Measurements from ENCODE around the gene HS3ST6.
A peak's percentile ranks its signal among the peaks of the same experiment; 100 is the strongest.
"Not testable (repeated sequence)": the region's sequence is repeated elsewhere in the genome, so short reads cannot be mapped to it uniquely, and the experiment has no call there.

Gene HS3ST6

DNA sequence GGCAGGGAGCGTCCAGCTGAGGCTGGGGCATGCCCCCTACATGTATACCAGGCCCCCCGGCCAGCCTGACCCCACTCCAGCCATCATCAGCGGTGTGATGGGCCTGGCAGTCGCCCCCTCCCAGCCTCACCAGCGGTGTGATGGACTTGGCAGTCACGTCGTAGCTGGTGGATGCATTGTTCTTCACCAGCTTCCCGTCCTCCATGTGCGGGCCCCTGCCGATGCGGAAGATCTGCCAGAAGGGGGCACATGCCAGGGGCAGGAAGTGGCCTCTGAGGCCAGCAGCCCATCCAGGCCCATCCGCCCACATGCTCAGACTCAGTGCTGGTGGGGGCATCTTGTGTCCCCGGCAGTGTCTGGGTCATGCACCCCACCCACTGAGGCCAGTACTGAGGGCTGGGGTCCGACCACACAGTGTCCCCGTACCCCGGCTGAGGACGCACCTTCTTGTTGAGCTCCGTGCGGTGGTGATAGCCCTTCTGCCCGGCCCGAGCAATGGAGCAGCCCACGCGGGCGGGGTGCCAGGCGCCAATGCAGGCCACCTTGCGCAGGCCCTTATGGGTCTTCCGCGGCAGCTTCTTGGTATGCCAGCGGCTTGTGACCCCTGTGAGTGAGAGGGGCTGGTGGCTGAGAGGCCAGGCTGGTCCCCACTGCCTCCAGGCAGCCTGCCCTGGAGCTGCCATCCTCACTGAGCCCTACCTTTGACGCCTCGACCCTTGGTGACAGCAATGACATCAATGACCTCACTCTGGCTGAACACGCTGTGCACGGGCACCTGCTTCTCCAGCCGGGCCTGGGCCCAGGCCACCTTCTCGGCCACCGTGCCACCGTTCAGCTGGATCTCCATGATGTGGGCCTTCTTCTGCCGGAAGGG lies 28.5 kb upstream of the HS3ST6 start:
- DNase-seq: no peak

DNA sequence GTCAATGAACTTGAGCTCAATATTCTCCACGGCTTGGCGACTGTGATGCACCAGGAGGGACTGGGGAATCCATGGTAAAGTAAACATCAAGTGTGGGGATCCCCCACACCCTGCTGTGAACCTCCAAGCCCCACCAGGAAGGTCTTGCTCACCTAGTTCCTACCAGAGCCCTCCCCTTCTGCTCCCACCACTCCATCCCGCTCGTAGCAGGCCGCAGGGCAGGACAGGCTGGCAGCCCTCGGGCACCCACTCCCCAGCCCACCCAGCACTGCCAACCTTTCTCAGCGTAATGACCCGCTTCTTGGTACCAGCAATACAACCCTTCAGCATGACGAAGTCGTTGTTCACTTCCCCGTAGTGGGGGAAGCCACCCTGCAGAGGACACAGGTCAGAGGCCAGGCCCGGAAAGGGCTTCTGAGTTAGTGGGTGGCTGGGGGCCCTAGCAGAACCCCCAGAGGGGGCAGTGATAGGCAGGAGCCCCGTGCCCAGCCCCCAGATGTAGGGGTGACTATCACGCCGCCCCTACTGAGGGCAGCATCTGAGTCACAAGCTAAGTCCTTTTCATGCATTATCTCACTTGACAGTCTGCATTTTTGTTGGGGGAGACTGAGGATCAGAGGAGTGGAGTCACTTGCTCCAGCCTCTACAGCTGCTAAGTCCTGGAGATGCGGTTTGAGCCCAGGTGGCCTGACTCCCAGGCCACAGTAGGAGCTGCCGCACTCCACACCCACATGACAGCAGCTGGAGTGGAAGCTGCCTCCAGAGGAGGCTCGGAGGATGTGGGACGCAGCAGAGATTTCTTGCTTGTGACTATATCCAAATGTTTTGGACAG lies 27.6 kb upstream of the HS3ST6 start:
- DNase-seq: no peak

DNA sequence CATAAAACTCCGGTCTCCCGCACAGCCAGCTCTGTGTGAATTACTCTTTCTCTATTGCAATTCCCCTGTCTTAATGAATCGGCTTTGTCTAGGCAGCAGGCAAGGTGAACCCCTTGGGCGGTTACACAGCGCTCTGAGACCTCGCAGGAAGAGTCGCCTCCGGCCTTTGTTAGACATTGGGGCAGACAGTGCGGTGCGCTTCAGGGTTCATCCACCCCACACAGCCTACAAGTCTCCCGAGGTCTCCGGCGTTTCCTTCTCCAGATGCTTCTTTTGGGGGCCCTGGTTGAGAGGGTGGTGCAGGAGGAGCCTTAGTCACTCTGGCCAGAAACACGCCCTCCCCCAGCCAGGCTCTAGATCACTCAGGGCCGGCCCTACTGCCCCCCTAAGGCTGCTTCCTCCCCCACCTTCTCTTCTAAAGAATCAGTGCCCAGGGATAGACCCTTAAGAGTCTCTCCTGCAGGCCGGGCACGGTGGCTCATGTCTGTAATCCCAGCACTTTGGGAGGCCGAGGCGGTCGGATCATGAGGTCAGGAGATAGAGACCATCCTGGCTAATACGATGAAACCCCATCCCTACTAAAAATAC lies 26.5 kb upstream of the HS3ST6 start:
- no peak for DNase-seq

DNA sequence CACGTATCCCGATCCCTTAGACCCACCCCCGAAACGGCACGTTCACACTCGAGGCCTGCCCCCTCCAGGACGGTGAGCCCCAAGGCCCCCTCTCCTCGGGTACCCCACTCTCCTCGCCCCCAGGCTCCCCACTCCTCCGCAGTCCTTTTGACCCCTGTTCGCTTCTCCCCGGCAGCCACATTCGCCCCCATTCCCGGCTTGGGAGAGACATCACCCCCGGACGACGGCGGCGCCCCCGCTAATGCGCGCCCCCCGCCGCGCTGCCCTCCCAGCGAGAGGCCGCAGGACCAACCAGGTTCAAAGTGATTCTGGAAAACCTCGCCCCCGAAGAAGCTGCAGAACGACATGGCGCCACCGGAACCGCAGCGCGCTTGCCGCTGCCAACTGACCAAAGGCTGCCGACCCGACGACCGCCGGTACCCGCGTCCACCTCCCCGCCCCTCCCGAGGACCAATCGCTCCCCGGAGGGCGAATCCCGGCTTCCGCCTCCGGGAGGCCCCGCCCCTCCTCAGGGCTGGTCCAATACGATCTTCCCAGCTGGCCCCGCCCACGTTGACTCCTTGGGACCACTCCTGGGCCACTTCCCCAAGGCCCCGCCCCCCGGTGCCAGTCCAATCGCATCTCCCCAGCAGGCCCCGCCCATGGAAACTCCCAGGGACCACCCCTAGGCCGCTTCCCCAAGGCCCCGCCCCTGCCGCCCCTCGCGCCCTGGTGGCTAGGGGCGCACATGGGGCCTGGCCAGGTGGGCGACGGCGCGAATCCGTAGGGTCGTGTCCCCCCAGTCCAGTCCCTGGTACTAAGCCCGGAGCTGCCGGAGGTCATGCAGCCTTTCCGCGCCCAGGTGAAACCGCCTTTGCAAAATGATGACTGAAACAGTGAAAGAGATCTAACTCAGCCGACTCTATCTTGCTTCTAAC lies 24.9 kb upstream of the HS3ST6 start, which contains the start of gene MSRB1:
Gene MSRB1 (minus strand): TSS at position 390 of the 917 bp plus-strand sequence. CDS start 43 bp downstream, at position 347.
- peak; percentile 100 for DNase-seq

DNA sequence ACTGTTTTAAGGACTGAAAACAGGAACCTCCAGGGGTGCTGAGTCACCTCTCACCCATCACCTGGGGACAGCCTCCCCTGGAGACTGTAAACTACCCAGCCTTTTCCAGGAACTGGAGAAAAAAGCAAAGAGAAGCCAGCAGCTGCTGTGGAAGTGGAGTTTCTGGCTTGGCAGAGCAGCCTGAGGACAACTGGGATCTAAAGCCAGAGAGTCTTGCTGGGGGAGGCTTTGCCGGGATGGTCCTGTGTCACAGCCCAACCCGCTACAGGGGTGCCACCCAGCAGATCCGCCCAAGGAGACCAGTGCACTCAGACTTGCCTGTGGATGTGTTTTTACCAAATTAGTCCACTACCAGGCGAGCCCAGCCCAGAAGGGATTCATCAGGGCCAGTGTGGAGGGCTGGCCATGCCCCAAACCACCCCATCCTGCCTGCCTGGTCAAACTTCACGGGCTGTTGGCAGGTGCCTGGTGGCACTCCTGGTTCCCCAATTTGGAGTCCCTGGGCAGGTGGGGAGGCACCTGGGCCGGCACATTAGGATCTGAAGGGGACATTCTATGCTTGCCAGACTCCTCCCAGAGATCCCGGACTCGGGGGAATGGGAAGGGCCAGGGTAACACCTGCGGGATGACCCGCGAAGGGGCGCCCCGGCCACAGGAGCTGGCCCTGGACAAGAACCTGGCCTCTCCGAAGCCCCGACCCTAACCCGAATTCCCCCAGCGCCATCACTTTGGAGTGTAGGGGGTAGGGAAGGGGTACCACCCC lies 24.0 kb upstream of the HS3ST6 start:
- DNase-seq: peak; percentile 28

DNA sequence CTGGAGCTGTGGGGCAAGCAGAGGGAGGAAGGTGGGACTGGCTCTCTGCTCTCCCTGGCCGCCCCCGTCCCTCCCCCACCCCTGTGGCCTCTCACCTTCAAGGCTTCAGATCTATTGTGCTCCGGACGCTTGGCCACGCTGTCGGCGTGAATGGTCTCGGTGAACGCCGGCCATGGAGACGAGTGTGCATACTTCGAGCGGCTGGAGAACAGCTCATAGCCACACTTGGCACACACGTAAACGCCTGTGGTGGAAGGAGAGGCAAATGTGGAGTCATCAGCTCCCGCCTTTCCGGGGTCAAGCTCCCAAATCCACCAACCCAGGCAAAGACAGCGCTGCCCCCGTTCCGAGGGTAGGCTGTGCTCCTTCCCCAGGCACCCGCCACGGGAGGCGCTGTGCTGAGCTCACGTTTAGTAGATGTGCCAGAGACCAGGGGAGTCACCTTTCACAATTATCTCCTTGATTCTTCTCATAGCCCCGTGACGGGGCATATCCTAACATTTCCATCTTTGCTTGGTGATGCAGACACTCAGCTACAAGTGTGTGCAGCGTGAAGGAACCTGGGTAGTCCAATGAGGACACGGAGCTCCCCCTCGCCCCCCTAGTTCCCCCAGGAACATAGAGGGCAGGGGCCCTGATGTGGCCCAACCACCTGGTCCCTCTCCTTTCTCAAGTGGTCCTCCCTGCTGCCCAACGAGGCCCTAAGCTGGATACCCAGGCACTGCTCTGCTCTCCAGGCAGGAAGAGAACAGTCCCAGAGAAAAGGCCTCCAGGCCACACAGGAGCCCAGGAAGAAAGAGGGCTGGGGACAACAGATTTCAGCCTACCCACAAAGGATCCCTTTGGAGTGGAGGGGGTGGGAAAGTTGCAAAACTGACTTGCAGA lies 23.2 kb upstream of the HS3ST6 start:
- no peak for DNase-seq

DNA sequence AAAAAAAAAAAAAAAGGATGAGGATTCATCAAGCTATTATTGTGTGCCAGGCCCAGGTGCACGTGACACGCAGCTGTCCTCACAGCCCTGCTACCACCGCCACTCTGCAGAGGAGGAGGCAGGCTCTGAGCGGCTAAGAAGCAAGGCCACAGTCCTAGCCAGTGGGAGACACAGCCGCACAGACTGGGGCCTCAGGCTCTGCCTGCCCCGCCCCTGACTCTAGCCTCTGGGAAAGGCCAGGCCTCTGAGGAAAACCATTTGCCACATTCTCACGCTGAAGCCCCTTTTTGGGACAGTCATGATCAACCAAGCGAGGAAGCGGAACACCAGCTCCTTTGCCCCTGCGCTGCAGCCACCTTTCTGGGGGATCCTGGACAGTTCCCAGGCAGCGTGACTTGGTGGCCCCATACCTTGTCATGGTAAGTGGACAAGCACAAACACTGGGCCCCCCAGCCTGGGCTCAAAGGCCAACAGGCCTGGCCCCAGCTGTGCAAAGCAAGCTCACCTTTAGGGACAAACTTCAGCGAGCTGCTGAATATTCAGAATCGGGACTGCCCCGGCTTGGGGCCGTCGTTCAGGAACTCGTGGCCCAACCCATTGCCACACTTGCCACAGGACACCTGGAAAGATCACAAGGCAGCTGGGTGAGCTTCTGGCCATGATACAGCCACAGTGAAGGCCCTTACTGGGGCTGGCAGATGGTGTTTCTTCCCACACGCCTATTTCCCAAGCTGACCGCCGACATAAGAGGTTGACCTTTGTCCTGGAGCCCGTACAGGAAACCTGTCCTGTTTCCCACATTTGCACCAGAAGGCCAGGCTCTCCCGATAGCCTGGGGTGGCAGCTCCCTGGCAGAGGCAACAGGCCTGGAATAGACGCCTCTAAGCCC lies 22.3 kb upstream of the HS3ST6 start:
- DNase-seq: no peak

DNA sequence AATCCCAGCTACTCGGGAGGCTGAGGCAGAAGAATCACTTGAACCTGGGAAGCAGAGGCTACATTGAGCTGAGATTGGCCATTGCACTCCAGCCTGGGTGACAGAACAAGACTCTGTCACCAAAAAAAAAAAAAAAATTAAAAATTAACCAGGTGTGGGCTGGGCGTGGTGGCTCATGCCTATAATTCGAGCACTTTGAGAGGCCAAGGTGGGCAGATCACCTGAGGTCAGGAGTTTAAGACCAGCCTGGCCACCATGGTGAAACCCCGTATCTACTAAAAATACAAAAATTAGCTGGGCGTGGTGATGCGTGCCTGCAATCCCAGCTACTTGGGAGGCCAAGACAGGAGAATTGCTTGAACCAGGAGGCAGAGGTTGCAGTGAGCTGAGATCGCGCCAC lies 21.6 kb upstream of the HS3ST6 start:
- not testable (repeated sequence) for DNase-seq

DNA sequence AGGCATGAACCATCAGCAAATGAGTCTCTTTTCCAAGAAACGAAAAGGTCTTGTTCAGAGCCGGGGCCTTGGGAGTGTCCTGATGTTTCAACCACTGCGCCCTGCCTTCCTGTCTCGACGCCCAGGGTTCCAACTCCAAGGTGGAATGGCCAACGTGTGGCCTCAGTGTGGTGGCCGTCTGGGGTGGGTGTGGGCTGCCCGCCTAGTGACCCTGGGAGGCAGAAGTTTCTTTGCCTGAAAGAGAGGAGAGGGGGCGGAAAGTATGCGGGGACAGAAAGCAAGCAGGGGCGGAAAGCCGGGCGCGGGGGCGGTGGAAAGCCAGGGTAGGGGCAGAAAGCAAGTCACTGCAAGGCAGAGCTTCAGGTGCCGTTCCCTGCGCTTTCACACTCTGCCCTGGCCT lies 20.7 kb upstream of the HS3ST6 start:
- no peak for DNase-seq

DNA sequence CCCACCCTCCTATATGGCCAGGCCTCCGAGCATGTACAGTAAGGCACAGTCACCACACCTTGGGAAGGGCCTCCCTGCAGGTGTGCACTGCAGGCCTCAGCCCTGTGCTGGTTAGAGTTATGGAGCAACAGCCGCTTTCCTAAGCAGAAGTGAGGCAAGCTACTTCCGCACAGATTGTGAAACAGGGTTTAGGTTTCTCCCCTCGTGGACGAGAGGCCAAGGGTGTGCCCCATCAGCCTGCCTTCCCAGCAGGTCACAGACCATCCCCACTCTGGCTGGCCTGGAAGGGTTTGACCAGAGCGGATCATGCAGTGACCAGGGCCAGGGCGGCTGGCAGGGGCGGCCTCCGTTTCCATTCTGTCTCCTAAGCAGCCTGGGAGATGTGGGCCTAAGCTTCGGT lies 20.1 kb upstream of the HS3ST6 start:
- no peak for DNase-seq

DNA sequence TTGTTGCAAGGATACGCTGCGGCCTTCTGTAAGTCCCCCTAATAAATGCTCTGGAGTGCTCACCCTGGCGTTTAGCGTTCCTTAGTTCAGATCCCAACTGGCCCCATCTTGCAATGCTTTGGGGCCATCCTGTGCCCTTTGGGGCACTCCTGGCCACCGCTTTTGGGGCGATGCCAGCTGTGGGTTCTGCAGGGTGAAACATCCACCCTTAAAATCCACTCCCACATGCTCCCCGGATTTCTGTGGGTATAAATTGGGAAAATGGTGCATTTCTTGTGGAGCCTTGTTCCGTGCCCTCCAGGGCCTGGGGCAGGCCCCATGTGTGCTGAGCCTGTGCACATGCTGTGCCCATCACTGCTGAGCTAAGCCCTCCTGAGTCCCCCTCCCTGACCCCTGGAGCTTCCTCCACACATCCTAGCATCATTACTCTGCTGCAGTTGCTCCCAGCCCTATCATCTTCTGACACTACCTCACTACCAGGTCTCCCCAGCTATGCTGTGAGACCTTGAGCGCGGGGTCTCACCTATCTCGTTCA lies 18.8 kb upstream of the HS3ST6 start:
- no peak for DNase-seq

DNA sequence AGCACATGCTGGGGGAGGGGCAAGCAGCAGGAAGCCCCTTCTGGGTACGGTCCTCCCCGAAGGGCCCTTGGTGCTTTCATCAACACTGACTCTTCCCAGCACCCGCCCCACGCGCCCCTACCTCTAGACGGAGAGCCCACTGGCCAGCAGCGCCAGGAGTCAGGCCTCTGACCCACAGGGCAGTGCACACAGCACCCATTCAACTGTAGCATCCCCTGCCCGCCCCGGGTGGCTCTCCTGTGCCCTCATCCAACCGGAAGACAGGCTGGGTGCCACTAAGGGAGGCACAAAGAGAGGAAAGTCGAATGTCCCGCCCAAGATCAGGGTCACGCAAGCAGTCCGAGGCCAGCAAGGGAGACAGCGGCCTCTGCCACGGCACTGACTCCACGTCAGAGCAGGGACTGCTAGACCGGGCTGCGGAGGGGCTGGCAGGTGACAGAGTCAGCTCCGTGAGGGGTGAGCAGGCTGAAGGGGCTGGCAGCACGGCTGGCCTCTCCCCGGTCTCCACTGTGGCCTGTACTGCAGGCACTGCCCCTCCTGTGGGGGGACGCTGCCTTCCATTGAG lies 15.0 kb upstream of the HS3ST6 start:
- DNase-seq: no peak

DNA sequence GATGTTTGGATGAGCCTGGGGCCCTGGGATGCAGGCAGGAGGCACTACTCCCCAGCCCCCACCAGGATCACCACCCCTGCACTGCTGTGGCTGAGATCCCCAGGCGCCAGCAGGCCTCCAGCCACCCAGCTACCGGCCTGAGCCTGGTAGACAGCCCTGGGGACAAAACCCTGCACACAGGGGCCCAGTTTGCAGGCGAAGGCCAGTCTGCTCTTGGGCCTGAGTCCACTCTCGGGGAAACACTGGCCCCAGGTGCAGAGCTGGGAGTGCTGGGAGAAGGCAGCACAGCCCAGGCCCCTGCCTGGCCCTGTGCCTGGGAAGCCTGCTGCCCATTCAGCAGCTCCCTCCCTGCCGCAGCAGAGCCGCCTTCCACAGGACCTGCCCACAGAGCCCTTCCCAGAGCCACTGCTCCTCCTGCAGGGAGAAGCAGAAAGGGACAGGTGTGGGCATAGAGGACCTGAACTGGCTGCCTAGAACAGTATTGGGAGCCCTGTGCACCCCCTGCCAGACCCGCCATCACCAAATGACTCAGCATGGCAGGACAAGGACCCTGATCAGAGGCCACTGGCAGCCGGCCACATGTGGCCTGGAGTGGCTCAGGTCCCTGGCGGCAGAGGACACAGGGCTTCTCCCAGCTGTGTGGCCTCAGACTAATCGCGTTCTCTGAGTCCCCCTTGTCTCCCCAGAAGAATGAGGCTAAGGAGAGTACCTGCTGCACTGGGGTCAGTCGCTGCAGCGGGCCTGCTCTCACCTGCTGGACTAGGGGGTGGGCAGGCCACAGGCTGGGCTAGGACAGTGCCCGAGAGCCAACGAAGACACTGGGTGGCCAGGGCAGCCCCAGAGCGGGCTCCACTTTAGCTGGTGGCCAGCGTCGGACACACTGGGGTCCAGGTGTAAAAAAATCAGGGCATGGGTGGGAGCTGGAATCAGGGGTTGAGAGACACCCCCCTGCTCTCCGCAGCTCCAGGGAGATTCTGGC lies 14.1 kb upstream of the HS3ST6 start:
- peak; percentile 76 for DNase-seq

DNA sequence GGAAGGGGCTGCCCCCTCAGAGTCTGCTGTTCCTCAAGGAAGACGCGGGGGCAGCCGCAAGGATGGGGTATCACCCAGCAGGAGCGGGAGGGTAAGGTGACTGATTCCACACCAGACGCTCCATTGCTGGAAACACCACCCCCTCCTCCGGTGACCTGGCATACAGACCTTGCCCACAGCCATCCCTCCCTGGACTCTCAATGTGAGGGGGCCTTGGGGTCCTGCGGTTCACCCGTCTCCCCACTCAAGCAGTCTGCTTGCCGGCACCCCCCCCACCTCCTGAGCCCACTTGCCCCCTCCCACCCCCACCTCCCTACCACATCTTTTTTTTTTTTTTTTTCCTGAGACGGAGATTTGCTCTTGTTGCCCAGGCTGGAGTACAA lies 12.1 kb upstream of the HS3ST6 start:
- no peak for DNase-seq

DNA sequence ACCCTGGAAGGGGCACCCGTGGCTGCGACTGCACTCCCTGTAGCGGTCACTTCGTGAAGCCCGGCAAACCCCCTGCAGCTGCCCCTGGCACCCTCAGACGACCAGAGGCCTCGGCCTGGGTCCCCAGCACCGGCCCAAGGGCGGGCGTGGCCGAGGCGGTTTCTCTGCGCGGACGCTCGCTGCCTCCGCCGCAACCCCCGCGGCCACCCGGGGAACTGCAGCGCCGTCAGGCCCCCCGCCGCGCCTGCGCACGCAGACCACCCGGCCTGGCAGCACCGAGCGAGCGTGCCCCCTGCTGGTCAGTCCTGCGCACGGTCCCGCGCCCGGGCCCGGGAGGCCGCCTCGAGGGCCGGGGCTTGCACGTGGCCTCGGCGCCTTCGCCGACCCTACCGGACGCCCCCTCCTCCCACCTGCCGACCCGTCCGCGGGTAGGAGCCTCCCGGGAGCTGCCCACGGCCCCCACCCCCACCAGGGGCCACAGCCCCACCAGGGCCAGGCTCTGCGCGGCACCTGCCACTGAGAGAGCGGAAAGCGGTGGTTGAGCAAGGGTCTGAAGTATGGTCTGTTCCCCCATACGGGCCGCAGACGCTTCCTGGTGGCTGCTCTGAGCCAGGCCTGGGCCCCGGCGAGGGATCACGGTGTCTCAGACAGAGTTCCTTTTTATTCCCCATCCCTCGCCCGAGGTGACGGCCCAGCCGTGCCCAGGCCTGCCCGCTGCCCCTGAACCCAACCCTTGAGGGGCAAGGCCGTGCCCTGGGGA lies 11.5 kb upstream of the HS3ST6 start:
- DNase-seq: peak; percentile 92

DNA sequence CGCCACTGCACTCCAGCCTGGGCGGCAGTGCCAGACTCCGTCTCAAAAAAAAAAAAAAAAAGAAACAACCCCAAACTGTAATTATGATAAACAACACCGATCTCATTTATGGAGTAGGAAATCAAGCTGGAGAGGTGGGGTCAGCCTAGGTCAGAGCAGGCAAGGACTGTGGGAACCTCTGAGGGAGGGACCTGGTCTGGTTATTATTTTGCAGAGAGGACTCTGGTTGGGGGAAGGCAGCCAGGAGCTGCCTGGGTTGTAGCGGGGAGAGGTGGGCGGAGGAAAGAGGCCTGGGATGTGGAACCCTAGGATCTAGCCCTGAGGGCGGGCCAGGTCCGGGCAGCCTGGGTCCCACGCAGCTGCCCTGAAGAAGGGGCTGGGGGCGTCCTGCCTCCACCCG lies 10.9 kb upstream of the HS3ST6 start:
- peak; percentile 61 for DNase-seq

DNA sequence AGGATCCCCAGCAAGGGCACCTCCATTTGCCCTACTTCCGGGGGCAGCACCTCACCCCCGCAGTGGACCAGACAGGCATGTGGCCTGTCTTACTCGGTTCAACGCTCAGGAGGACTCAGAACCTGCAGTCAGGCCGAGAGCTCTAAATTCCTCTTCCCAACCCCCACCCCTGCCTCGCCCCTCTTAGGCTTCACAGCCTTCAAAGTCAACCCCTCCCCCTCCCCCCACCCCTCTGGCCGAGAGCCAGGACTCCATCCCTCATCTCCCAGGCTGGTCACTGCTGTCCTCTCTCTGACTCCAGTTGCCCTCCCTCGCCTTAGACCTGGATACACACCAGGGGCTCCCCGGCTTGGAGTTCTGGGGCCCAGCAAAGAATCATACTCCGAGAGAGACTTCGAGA lies 8.1 kb upstream of the HS3ST6 start:
- DNase-seq: no peak
